Measurements from ENCODE around the gene ASTN2. TPM values are rescaled to one million over a fixed set of nuclear protein-coding genes. Genes with fewer than 3 reads are reported as not detected.

ASTN2 gene
- total and polyA plus RNA-seq, 2 experiments from 2014 or later, result 7.0 to 24.6 TPM

DNA sequence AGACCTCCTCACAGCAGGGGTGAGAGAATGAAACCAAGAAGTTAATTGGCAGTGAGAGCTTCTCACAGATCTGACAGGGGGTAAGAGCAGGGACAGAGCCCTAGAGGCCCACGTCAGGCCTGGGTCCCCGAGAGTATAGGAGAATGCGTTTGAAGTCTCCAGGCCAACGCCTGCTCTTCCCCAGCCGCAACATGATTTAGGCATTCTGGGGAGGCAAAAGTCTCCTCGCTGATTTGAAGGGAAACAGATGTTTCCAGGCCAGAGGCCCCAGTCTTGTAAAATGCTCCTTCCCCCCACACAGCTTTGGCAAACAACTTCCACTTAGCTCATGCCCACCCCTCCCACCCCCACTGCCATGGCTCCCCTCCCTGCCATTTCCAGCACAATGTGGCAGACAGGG is 966.9 kb downstream of the ASTN2 start:
- H3K27ac Mint-ChIP-seq, result no peak overlapping the region
- H3K4me1 Mint-ChIP-seq, result peaks cover 8% of the 10 kb centered on the region
- Histone ChIP-seq H3K4me2 (no peak overlapping the region), H2AFZ (no peak overlapping the region), H3K4me3 (no peak overlapping the region), H4K20me1 (replicated peaks; ENCODE audit: insufficient read depth) (no peaks in the 10 kb centered on the region), H3K27ac (ENCODE audit: low read depth) (no peak overlapping the region), H3K79me2 (replicated peaks; ENCODE audit: insufficient read depth) (no peaks in the 10 kb centered on the region), H3K36me3 (ENCODE audit: insufficient read depth) (no peaks in the 10 kb centered on the region), H3K4me1 (ENCODE audit: insufficient read depth) (peaks cover 7% of the 10 kb centered on the region; the same call in 1 of the 2 replicates), H3K27me3 (ENCODE audit: insufficient read depth) (no peaks in the 10 kb centered on the region), H3K9me2 (ENCODE audit: insufficient read depth) (no peaks in the 10 kb centered on the region), H3F3A (replicated peaks; ENCODE audit: low read depth) (no peaks in the 10 kb centered on the region)
- no peaks in the 10 kb centered on the region for H3K27me3 Mint-ChIP-seq (ENCODE audit: insufficient read depth, low read depth, poor library complexity)
- H3K9me3 Mint-ChIP-seq, result no peaks in the 10 kb centered on the region; the same call in 2 of the 3 replicates
- TF ChIP-seq EZH2 (IDR thresholded peaks at IDR 0.05; ENCODE audit: low read depth, unreplicated experiment) (no peak), ZNF114 (CRISPR knock-in tag; IDR thresholded peaks at IDR 0.05) (no peak), CREB1 (CRISPR knock-in tag; IDR thresholded peaks at IDR 0.05; ENCODE audit: low read depth) (no peak), NANOG (IDR thresholded peaks at IDR 0.05; ENCODE audit: borderline replicate concordance) (no peak)
- TF ChIP-seq, protein P1, sequence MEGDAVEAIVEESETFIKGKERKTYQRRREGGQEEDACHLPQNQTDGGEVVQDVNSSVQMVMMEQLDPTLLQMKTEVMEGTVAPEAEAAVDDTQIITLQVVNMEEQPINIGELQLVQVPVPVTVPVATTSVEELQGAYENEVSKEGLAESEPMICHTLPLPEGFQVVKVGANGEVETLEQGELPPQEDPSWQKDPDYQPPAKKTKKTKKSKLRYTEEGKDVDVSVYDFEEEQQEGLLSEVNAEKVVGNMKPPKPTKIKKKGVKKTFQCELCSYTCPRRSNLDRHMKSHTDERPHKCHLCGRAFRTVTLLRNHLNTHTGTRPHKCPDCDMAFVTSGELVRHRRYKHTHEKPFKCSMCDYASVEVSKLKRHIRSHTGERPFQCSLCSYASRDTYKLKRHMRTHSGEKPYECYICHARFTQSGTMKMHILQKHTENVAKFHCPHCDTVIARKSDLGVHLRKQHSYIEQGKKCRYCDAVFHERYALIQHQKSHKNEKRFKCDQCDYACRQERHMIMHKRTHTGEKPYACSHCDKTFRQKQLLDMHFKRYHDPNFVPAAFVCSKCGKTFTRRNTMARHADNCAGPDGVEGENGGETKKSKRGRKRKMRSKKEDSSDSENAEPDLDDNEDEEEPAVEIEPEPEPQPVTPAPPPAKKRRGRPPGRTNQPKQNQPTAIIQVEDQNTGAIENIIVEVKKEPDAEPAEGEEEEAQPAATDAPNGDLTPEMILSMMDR (conservative IDR thresholded peaks at IDR 0.05; ENCODE audit: low read depth in 2 of 2), result no peak
- TF ChIP-seq, protein P2, sequence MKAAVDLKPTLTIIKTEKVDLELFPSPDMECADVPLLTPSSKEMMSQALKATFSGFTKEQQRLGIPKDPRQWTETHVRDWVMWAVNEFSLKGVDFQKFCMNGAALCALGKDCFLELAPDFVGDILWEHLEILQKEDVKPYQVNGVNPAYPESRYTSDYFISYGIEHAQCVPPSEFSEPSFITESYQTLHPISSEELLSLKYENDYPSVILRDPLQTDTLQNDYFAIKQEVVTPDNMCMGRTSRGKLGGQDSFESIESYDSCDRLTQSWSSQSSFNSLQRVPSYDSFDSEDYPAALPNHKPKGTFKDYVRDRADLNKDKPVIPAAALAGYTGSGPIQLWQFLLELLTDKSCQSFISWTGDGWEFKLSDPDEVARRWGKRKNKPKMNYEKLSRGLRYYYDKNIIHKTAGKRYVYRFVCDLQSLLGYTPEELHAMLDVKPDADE (IDR thresholded peaks at IDR 0.05), result no peak
- TF ChIP-seq, protein P3, sequence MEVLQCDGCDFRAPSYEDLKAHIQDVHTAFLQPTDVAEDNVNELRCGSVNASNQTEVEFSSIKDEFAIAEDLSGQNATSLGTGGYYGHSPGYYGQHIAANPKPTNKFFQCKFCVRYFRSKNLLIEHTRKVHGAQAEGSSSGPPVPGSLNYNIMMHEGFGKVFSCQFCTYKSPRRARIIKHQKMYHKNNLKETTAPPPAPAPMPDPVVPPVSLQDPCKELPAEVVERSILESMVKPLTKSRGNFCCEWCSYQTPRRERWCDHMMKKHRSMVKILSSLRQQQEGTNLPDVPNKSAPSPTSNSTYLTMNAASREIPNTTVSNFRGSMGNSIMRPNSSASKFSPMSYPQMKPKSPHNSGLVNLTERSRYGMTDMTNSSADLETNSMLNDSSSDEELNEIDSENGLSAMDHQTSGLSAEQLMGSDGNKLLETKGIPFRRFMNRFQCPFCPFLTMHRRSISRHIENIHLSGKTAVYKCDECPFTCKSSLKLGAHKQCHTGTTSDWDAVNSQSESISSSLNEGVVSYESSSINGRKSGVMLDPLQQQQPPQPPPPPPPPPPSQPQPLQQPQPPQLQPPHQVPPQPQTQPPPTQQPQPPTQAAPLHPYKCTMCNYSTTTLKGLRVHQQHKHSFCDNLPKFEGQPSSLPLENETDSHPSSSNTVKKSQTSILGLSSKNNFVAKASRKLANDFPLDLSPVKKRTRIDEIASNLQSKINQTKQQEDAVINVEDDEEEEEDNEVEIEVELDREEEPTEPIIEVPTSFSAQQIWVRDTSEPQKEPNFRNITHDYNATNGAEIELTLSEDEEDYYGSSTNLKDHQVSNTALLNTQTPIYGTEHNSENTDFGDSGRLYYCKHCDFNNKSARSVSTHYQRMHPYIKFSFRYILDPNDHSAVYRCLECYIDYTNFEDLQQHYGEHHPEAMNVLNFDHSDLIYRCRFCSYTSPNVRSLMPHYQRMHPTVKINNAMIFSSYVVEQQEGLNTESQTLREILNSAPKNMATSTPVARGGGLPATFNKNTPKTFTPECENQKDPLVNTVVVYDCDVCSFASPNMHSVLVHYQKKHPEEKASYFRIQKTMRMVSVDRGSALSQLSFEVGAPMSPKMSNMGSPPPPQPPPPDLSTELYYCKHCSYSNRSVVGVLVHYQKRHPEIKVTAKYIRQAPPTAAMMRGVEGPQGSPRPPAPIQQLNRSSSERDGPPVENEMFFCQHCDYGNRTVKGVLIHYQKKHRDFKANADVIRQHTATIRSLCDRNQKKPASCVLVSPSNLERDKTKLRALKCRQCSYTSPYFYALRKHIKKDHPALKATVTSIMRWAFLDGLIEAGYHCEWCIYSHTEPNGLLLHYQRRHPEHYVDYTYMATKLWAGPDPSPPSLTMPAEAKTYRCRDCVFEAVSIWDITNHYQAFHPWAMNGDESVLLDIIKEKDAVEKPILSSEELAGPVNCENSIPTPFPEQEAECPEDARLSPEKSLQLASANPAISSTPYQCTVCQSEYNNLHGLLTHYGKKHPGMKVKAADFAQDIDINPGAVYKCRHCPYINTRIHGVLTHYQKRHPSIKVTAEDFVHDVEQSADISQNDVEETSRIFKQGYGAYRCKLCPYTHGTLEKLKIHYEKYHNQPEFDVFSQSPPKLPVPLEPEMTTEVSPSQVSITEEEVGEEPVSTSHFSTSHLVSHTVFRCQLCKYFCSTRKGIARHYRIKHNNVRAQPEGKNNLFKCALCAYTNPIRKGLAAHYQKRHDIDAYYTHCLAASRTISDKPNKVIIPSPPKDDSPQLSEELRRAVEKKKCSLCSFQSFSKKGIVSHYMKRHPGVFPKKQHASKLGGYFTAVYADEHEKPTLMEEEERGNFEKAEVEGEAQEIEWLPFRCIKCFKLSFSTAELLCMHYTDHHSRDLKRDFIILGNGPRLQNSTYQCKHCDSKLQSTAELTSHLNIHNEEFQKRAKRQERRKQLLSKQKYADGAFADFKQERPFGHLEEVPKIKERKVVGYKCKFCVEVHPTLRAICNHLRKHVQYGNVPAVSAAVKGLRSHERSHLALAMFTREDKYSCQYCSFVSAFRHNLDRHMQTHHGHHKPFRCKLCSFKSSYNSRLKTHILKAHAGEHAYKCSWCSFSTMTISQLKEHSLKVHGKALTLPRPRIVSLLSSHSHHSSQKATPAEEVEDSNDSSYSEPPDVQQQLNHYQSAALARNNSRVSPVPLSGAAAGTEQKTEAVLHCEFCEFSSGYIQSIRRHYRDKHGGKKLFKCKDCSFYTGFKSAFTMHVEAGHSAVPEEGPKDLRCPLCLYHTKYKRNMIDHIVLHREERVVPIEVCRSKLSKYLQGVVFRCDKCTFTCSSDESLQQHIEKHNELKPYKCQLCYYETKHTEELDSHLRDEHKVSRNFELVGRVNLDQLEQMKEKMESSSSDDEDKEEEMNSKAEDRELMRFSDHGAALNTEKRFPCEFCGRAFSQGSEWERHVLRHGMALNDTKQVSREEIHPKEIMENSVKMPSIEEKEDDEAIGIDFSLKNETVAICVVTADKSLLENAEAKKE (CRISPR knock-in tag; IDR thresholded peaks at IDR 0.05), result no peak
- ATAC-seq, result no peak
- H3K36me3 Mint-ChIP-seq (ENCODE audit: low read depth), result no peaks in the 10 kb centered on the region; the same call in 2 of the 3 replicates
- no peak for DNase-seq (ENCODE audit: low spot score)
- H3K4me3 Mint-ChIP-seq, result no peak overlapping the region

All from GM23338 (cell line).